GM20431 (cell line): ENCODE data around the gene OLFM1.
"Not testable (repeated sequence)": the region's sequence is repeated elsewhere in the genome, so short reads cannot be mapped to it uniquely, and the experiment has no call there.

Experiments used
- in situ Hi-C: fragments of 300-500 bp; cut with MseI, MboI; formaldehyde crosslinking; loops from one replicate; pipeline ENCODE4 v1.15.0; 2020; ENCODE audit warnings: low sequenced_read_pairs; ENCODE audit not compliant: unreplicated experiment

OLFM1 gene

GRCh38 chr9:135146241-135146640, 58.8 kb downstream of the OLFM1 start:
- in situ Hi-C loops: no loop called here

GRCh38 chr9:135146766-135147473, 59.5 kb downstream of the OLFM1 start:
- in situ Hi-C loops: no loop called here

- in situ Hi-C loops: no loop called here
Measured at GRCh38 chr9:135147474-135147805, 60.0 kb downstream of the OLFM1 start.

- in situ Hi-C loops: no loop called here
Measured at GRCh38 chr9:135147938-135148337, 60.5 kb downstream of the OLFM1 start.

GRCh38 chr9:135148386-135148785, 60.9 kb downstream of the OLFM1 start:
- in situ Hi-C loops: no loop called here

- in situ Hi-C loops: not testable (repeated sequence)
Measured at GRCh38 chr9:135149901-135150300, 62.4 kb downstream of the OLFM1 start.

GRCh38 chr9:135150981-135151380, 63.5 kb downstream of the OLFM1 start:
- in situ Hi-C loops: no loop called here

- in situ Hi-C loops: no loop called here
Measured at GRCh38 chr9:135151757-135152613, 64.5 kb downstream of the OLFM1 start.

GRCh38 chr9:135152614-135153334, 65.3 kb downstream of the OLFM1 start:
- in situ Hi-C loops: no loop called here

GRCh38 chr9:135154050-135154615, 66.7 kb downstream of the OLFM1 start:
- in situ Hi-C loops: no loop called here

GRCh38 chr9:135155396-135155795, 67.9 kb downstream of the OLFM1 start:
- in situ Hi-C loops: no loop called here

- in situ Hi-C loops: no loop called here
Measured at GRCh38 chr9:135156525-135157510, 69.3 kb downstream of the OLFM1 start.

GRCh38 chr9:135157856-135158563, 70.5 kb downstream of the OLFM1 start:
- in situ Hi-C loops: no loop called here

- in situ Hi-C loops: no loop called here
Measured at GRCh38 chr9:135158564-135158937, 71.1 kb downstream of the OLFM1 start.

- in situ Hi-C loops: no loop called here
Measured at GRCh38 chr9:135159801-135160200, 72.3 kb downstream of the OLFM1 start.

- in situ Hi-C loops: no loop called here
Measured at GRCh38 chr9:135160862-135161261, 73.4 kb downstream of the OLFM1 start.

- in situ Hi-C loops: not testable (repeated sequence)
Measured at GRCh38 chr9:135162599-135162998, 75.1 kb downstream of the OLFM1 start.

GRCh38 chr9:135163023-135163780, 75.7 kb downstream of the OLFM1 start:
- in situ Hi-C loops: no loop called here
